Measurements from ENCODE around the gene GRAP. TPM values are rescaled to one million over a fixed set of nuclear protein-coding genes. Genes with fewer than 3 reads are reported as not detected.

GRAP gene
- total RNA-seq, 1 experiment from 2014 or later = 0.55 TPM

DNA sequence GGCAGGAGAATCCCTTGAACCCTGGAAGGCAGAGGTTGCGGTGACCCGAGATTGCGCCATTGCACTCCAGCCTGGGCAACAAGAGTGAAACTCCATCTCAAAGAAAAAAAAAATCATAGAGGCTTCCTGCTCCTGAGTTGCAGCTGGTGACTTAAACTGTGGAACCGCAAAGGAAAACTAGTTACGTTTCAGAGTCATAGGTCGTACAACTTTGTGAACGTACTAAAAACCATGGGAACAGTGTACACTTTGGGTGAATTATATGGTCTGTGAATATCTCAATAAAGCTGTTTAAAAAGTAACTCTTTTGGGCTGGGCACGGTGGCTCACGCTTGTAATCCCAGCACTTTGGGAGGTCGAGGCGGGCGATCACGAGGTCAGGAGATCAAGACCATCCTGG lies 71.2 kb downstream of the GRAP start:
- Histone ChIP-seq H2BK12ac (ENCODE audit: insufficient read length, low read depth, low read length) (no peak overlapping the region), H3K27ac (ENCODE audit: insufficient read length, low read depth, low read length) (no peak overlapping the region), H3K14ac (ENCODE audit: insufficient read depth, low read length) (no peak overlapping the region), H3K23me2 (ENCODE audit: insufficient read length, low read depth, low read length, poor library complexity, severe bottlenecking) (no peaks in the 10 kb centered on the region), H3K79me2 (ENCODE audit: insufficient read depth, low read length) (no peaks in the 10 kb centered on the region), H2AK5ac (ENCODE audit: insufficient read length, low read length) (no peak overlapping the region), H3K4me2 (ENCODE audit: insufficient read depth, insufficient read length, low read length) (no peak overlapping the region), H2BK20ac (ENCODE audit: low read depth, low read length, poor library complexity, severe bottlenecking) (no peak overlapping the region), H2BK120ac (ENCODE audit: low read depth, low read length, poor library complexity, severe bottlenecking) (no peak overlapping the region), H3K56ac (ENCODE audit: insufficient read length, low read depth, low read length) (no peak overlapping the region), H3K18ac (ENCODE audit: insufficient read length, low read depth, low read length) (no peak overlapping the region), H4K5ac (ENCODE audit: insufficient read length, low read depth, low read length) (no peak overlapping the region), H4K20me1 (ENCODE audit: control insufficient read depth, insufficient read depth, insufficient read length) (no peaks in the 10 kb centered on the region), H4K91ac (ENCODE audit: insufficient read length, low read depth, low read length) (no peak overlapping the region), H2BK5ac (ENCODE audit: insufficient read length, low read length) (no peak overlapping the region), H4K8ac (replicated peaks; ENCODE audit: insufficient read length, low read depth, low read length) (no peak overlapping the region), H3K4ac (ENCODE audit: low read depth, low read length) (no peak overlapping the region), H3K27me3 (ENCODE audit: insufficient read depth, low read length) (no peaks in the 10 kb centered on the region), H2BK15ac (ENCODE audit: low read depth, low read length) (no peak overlapping the region), H3K23ac (ENCODE audit: insufficient read length, low read depth, low read length) (no peak overlapping the region), H2AFZ (ENCODE audit: low read length) (no peak overlapping the region), H3T11ph (ENCODE audit: low read length) (no peak overlapping the region), H3K9ac (ENCODE audit: extremely low read depth, insufficient read length, low read length) (no peak overlapping the region), H3K79me1 (ENCODE audit: insufficient read depth, low read depth, low read length, poor library complexity, severe bottlenecking) (no peaks in the 10 kb centered on the region), H3K9me3 (ENCODE audit: control insufficient read depth, low read depth, low read length) (no peaks in the 10 kb centered on the region), H3K4me1 (ENCODE audit: insufficient read depth, low read length) (no peaks in the 10 kb centered on the region)
- DNase-seq = no peak
- no CpG with 5 or more reads among the region's 13 CpGs for WGBS (ENCODE audit: extremely low coverage, insufficient read length, low lambda C conversion rate)
- TF ChIP-seq, protein P1, sequence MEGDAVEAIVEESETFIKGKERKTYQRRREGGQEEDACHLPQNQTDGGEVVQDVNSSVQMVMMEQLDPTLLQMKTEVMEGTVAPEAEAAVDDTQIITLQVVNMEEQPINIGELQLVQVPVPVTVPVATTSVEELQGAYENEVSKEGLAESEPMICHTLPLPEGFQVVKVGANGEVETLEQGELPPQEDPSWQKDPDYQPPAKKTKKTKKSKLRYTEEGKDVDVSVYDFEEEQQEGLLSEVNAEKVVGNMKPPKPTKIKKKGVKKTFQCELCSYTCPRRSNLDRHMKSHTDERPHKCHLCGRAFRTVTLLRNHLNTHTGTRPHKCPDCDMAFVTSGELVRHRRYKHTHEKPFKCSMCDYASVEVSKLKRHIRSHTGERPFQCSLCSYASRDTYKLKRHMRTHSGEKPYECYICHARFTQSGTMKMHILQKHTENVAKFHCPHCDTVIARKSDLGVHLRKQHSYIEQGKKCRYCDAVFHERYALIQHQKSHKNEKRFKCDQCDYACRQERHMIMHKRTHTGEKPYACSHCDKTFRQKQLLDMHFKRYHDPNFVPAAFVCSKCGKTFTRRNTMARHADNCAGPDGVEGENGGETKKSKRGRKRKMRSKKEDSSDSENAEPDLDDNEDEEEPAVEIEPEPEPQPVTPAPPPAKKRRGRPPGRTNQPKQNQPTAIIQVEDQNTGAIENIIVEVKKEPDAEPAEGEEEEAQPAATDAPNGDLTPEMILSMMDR (conservative IDR thresholded peaks at IDR 0.05) = no peak
- Mint-ChIP-seq H3K27ac (no peak overlapping the region), H3K4me3 (no peak overlapping the region), H3K27me3 (ENCODE audit: low read depth) (no peaks in the 10 kb centered on the region), H3K4me1 (no peaks in the 10 kb centered on the region), H3K36me3 (ENCODE audit: insufficient read depth in 1 of 3, low read depth in 3 of 3) (peaks cover 24 to 69% (median 53%) of the 10 kb centered on the region in 3 experiments; a peak in 6 of 7 replicates), H3K9me3 (no peaks in the 10 kb centered on the region)

Measured in H9 (cell line).